ENCODE results near the gene MAP2K4.
A peak's percentile ranks its signal among the peaks of the same experiment; 100 is the strongest.
"Not testable (repeated sequence)": the region's sequence is repeated elsewhere in the genome, so short reads cannot be mapped to it uniquely, and the experiment has no call there.

Gene MAP2K4

DNA sequence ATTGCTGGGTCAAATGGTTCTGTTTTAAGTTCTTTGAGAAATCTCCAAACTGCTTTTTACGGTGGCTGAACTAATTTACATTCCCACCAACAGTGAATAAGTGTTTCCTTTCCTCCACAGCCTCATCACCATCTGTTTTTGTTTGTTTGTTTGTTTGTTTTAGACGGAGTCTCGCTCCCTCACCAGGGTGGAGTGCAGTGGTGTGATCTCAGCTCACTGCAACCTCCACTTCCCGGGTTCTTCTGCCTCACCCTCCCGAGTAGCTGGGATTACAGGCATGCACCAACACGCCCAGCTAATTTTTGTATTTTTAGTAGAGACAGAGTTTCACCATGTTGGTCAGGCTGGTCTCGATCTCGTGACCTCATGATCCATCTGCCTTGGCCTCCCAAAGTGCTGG lies 141.5 kb downstream of the MAP2K4 start:
- DNase-seq (ENCODE audit: low read depth): not testable (repeated sequence)

DNA sequence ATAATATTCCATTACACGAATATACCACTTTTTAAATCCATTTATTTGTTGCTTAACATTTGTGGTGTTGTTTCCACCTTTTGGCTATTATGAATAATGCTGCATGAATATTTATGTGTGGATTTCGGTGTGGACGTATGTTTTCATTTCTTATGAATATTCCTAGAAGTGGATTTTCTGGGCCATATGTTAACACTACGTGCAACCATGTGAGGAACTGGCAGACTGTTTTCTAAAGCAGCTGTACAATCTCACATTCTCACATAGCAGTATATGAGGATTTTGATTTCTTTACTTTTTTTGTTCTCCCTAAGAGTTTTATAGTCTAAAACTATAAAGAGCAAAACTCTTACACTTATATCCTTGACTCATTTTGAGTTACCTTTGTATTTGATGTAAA lies 143.4 kb downstream of the MAP2K4 start:
- no peak for DNase-seq (ENCODE audit: low read depth)

DNA sequence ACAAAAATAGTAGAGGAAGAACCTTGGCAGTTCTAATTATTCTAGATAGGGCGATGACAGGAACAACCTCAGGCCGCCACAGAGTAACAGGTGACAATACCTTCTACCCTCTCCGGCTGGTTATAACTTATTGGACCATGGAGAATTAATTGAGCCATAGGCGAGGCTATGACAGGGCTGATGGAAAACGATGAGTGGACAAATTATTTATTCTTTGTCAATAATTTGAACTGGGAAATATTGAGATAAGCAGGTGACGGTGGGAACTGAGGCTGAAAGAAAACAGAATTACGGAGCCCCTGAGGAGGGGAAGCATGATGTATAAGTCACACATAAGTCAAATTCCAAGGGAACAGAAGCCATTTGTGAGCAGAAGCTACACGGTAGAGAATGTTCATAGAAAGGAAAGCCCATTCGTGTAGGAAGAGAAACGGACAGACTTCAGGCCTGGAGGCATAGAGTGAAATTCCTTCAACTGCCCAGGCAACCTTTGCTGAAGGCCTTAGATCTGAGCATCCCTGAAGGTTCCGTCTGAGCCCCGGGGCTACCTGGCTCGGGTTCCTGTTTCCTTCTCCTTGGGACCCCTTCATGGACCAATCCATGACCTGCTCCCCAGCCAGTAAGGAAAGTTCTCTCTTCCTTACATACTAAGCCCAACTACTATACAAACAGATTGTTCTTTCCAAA lies 158.1 kb downstream of the MAP2K4 start:
- DNase-seq (ENCODE audit: low read depth): no peak

DNA sequence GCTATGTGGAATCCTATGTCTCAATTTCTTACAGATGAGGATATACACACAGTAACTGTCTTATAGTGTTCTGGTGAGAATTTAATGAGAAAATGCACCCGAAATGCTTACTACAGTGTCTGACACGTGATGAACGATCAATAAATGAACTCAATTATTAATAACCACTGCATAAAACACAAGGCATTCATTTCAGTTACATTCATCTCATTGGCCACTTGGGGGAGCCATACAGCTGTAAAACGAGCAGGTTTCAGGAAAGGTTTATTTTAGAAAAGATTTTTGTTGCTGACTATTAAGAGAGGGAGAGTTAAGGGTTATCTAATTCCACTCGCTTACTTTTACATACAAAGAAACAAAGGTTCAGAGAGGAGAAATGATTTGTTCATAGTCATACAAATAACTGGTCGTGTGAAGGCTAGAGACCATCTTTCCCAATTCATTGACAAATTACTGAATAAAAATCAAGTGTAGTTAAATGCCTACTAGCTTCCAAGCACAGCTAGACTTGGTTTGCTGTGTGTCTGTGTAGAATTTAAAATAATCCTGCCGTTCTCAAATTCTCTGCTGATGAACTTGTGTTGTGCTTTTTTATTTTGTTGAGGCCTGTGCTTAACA lies 160.1 kb downstream of the MAP2K4 start:
- peak; percentile 8 for DNase-seq (ENCODE audit: low read depth)

DNA sequence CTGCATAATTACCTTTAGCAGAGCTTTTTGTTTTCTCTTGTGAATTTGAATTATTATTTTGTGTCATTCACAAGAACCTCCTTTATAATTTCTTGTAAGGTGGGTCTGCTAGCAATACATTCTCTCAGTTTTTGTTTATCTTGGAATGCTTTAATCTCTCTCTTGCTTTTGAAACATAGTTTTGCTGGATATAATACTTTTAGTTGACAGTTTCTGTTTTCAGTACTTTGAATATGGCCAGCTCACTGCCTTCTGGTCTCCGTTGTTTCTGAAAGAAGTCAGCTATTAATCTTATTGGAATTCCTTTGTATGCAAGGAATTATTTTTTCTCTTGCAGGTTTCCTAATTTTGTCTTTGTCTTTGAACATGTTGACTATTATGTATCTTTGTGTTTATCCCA lies 167.0 kb downstream of the MAP2K4 start:
- no peak for DNase-seq (ENCODE audit: low read depth)

DNA sequence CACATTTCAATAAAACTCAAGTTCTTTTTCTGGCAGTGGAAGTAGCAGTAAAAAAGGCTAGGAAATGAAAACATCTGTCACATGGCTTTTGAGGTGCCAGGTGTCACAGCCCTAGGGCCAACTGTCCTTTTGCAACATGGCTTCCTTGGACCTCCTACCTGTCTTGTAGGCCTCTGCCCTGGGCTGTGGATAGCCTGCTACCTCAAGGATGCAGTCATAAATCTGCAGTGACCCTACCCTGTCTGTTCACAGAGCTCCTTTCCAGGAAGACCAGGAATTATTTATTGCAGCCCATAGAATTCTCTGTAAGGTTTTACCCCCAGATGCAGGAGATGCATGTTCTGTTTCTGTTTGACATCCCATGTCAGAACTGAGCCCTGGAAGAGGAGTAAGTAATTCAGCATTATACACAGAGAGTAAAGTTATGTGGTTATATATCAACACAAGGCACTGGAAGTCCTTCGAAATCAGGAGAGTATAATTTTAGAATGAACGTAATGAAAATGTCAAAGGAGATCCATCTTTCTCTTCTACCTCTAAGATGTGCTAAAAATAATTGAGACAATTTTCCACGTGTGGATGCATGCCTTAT lies 172.6 kb downstream of the MAP2K4 start:
- no peak for DNase-seq (ENCODE audit: low read depth)

Data from CMK (cell line).